Skin epidermis (tissue), 12 donors: ENCODE measurements around the gene INPP5J.
"Not testable (repeated sequence)": the region's sequence is repeated elsewhere in the genome, so short reads cannot be mapped to it uniquely, and the experiment has no call there.

Source experiments
- H3K27ac ChIP-seq, 21 experiments: fragments of 200-600 bp; sonication (generic) in 11 of 21; one replicate each; pipeline ENCODE4 v1.5.0; 2020; ENCODE audit warnings: mild to moderate bottlenecking in 3 of 21, inconsistent platforms in 2 of 21, moderate library complexity in 2 of 21
- H3K4me3 ChIP-seq, 7 experiments: fragments of 200-600 bp; sonication (generic) in 2 of 7; one replicate each; pipeline ENCODE4 v1.5.0; 2020; ENCODE audit warnings: inconsistent platforms in 2 of 7, mild to moderate bottlenecking in 2 of 7, moderate library complexity in 1 of 7

INPP5J gene

DNA sequence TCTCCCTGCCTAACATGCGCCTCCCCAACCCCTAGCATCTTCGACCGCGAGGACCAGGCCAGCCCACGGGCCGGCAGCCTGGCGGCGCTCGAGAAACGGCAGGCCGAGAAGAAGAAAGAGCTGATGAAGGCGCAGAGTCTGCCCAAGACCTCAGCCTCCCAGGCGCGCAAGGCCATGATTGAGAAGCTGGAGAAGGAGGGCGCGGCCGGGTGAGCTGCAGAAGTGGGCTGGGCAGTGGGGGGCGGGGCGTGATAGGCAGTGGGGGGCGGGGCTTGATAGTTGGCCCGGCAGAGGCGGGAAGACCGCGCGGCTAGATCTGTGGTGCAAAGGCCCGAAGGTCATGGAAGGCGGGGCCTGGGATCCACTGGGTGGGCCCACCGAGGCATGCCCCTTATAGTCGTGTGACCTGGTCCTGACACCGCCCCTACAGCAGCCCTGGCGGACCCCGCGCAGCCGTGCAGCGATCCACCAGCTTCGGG, 24.1 kb upstream of the INPP5J start:
- Histone ChIP-seq H3K4me3 (no peak overlapping the region), H3K27ac (peak overlapping the region in 1 of 21 experiments; percentile 30)

DNA sequence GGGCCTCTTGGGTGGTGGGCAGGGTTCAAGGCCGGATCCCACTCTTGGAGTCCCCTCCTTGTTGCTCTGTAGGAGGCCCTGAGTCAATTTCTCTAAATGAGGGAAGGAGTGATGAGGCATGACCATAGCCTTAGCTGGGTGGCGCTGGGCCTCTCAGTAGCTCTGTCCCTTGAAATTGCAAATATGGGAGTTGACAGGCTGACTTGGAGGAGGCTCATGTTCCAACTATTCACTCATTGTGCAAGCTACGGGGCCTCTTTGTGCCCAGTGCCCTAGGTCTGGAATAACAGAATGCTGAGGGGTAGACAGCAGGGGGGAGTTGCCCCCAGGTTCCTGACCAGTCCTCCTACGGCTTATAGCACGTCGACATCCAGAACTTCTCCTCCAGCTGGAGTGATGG, 23.4 kb upstream of the INPP5J start:
- Histone ChIP-seq H3K27ac (peak overlapping the region in 1 of 21 experiments; percentile 30), H3K4me3 (no peak overlapping the region)

DNA sequence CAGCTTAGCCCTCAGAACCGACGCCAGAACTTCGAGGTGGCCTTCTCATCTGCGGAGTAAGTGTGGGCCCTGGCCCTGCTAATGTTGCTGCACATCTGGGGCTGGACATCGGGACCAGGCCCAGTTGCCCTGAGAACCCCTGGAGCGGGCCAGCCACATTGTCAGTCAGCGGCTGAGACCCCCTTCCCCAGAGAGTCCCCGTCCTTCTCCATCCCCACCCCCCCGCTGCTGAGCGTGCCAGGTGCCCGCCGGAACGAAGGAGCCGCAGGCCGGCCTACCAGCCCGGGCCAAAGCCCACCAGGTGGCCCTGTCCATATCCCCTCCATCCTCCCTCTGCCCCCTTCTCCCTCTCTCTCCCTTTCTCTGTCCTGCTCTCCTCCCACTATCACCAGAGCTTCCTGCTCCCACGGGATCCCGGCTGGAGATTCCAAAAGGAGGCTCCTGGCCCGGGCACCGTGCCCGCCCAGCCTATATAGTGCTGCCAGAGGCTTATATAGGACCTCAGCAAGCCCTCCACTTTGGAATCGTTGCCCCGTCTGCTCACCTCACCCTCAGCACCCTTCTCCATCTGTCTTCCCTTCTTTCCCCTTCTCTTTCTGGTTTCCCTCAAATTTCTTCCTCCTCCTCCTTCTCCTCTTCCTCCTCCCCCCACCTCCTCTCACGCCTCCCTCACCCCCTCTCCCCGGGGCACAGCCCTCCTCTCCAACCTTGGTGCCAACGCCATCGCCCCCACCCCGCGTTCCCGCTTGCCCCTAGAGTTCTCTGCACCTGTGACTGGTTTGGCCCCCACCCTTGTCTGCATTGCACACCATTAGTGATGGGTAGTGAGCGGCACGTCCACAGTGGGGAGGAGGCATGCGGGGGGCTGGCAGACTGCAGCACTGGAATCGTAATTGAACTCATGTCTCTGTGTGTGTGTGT, 22.7 kb upstream of the INPP5J start:
- no peak overlapping the region for H3K27ac ChIP-seq

DNA sequence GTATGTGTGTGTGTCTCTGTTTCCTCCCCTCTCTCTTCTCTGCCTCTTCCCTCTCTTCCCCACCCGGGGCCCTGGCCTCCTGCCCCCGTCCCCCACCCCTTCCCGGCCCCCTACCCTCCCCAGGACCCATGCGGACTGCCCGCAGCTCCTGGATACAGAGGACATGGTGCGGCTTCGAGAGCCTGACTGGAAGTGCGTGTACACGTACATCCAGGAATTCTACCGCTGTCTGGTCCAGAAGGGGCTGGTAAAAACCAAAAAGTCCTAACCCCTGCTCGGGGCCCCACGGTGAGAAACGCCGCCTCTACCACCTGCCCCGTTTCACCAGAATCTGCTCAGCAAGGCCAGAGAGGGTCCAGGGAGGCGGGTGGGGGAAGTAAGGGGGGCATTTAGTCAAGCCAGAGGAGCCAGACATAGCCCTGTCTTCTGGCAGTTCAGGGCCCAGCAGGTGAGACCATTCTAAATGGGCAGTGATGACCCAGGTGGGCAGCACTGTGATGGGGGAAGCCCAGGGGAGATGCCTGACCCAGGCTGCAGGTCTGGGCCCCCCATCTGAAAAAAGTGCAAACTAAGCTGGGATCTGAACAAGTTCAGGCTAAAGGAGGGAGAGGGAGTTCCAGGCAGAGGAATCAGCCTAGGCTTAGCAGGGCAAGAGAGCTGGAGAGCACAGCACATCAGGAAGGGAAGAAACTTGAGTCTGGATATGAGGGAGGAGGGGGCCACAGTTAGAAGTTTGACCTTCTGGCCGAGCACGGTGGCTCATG, 21.8 kb upstream of the INPP5J start:
- H3K27ac ChIP-seq = no peak overlapping the region

More for the DNA sequence above, 22.7 kb upstream of the INPP5J start:
- no peak overlapping the region for H3K4me3 ChIP-seq

DNA sequence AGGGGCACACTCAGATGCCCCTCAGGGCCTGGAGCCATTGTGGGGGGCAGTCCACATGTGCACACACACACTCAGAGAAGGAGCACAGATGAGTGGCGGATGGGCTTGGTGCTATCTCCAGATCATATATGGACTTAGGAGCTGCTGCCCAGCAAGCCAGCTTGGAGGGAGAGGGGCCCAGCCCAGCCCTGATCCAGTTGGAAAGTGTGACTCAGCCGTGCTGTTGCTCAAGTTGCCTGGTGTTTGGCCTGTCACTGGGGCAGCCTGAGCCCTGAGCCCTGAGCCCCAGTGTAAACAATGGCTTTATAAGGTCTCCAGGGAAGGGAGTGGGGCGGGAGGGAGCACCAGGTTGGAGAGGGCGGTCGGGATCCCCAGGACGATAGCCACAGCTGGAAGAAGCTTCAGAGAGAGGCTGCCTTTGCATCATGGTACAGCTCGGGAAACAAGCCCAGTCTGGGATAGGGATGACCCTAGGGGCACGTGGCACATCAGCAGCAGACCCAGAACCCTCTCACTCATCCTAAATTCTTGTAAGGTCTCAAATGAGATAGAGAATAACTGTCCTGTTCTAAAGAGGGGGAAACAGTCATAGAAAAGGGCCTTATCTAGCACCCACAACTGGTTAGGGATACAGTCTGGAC, 20.2 kb upstream of the INPP5J start:
- Histone ChIP-seq H3K27ac (peak overlapping the region in 18 of 21 experiments; percentile 0 to 69 (median 34)), H3K4me3 (no peak overlapping the region)

More for the DNA sequence above, 21.8 kb upstream of the INPP5J start:
- no peak overlapping the region for H3K4me3 ChIP-seq

DNA sequence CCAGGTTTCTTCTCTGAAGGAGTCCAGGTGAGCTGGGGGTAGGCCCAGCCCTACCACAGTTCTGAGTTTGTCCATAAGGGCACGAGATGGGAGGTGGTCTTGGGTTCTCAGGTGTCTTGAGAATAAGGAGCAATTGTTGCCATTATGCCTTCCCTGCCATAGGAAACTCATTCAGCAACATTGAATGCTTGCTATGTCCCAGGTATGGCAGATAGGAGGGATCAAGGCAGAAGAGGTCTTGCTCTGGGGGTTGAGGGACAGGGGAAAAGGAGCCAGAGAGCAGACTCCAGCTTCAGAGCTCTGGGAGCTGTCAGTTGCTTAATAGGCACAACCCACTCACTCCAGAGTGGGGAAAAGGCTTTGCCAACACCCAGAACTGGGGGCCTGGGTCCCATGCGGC, 19.7 kb upstream of the INPP5J start:
- peak overlapping the region in 12 of 21 experiments; percentile 0 to 69 (median 34) for H3K27ac ChIP-seq
- no peak overlapping the region for H3K4me3 ChIP-seq

DNA sequence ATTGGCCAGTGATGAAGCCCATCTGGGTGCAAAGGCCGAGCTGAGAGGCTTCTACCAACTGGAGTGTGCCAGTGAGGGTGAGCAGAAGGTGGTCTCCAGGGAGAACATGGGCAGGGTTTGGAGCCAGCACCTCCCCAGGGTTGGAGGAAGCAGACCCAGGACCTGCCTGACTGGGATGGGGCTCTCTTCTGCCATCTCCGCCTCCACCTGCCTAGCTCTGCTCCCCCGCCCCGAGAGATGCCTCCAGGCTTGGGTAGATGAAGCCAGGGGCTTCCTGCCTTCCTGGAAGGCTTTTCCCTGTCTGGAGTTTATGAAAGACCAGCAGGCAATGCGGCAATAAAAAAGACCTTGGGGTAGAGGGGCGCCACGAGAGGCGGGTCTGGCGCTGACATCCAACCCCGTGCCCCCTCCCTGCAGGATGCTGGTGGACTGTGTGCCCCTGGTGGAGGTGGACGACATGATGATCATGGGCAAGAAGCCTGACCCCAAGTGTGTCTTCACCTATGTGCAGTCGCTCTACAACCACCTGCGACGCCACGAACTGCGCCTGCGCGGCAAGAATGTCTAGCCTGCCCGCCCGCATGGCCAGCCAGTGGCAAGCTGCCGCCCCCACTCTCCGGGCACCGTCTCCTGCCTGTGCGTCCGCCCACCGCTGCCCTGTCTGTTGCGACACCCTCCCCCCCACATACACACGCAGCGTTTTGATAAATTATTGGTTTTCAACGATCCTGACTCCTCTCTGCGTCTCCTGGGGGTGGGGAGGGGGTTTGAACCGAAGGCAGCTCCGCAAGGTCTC, 18.7 kb upstream of the INPP5J start:
- Histone ChIP-seq H3K27ac (peak overlapping the region in 1 of 21 experiments; percentile 37), H3K4me3 (no peak overlapping the region)

DNA sequence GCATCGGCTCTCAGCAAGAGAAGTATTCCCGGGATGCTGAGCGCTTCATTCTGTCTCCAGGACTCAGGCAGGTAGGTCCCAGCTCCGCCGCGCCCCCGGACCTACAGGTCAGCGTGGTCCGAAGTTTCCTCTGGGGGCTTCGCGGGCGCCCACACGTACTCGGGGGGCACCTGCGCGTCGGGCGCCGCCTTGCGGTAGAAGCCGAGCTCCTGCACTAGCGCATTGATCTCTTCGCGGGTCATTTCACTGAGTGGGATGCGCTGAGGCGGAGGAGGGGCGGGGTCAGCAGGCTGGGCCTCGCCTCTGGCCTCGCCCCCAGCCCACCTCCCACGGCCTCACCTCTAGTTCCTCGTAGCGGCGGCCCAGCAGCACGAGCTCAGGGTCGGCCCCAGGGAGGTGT, 17.9 kb upstream of the INPP5J start:
- Histone ChIP-seq H3K4me3 (no peak overlapping the region), H3K27ac (peak overlapping the region in 2 of 21 experiments; percentile 17 to 92)

DNA sequence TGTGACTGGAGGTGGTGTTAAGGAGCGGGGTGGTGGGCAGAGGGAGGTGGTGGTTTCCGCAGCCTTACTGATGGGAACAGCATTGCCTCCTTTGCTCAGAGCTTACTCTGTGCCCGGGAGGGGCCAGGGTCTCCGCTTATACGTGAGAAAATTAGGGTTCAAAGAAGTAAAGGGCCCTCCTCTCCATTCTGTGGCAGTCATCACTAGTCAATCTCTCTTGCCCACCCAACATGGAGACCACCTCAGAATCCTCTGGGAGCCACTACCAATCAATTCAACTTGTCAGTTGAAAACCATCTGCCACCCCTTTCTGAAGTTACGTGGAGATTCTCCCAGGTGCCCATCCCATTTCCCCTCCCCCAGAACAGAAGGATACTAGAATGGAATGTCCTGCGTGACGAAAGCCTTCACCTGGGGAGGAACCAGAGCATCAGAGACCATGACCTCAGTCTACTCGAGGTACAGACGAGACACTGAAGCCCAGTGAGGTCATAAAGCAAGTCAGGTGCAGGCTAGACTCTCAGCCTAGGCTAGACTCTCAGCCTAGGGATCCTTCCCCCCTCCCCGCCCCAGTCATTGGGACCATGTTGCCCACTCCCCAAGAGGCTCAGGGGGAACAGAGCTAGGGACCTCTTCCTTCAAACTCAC, 17.4 kb upstream of the INPP5J start:
- peak overlapping the region in 10 of 21 experiments; percentile 14 to 95 (median 88) for H3K27ac ChIP-seq

DNA sequence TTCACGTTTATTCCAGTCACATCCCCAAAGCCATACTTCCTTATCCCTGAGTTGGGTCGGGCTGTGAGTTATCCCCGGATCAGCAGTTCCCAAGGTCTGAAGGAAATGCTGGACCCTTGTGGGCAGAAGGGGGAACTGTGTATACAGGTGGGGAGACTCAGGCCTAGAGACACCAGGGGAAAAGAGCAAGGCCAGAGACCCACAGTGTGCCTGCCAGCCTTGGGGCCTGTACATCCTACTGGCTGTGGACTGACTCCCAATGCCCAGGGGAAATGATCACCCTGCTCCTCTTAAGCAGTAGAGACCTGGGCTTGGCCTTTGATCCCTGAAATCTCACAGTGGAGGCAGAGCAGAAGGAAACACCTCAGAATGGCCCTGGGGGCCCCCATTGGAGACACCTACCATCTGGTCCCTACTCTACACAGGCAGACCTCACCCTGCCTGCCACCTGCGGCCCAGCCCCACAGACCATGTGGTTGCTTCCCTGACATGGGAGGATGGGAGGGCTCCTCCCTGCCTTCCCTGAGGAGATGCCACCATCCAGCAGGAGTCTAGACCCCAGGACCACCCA, 16.7 kb upstream of the INPP5J start:
- peak overlapping the region; percentile 41 to 83 (median 59) for H3K4me3 ChIP-seq

More for the DNA sequence above, 17.4 kb upstream of the INPP5J start:
- H3K4me3 ChIP-seq = no peak overlapping the region

DNA sequence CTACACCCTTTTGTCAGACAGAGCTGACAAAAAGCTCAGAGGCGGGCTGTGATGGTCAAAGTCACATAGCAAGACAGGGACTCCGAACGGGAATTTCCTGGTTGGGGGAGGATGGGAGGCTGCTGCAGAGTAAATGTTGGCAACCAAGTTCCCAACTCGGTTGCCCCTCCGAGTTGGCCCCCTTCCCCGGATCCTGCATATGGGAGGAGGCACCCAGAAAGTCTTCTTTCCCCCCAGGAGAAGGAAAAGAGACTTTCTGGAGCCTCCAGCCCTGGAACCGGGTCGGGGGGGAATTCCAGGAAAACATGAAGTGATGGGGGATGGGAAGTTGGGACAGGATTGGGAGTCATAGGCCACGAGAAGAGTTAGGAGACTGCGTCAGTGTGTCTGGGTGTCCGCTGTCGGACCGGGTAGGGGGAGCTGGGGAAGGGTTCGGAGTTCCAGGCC, 16.0 kb upstream of the INPP5J start:
- Histone ChIP-seq H3K4me3 (peak overlapping the region; percentile 41 to 83 (median 59)), H3K27ac (peak overlapping the region; percentile 76 to 97 (median 87))

More for the DNA sequence above, 16.7 kb upstream of the INPP5J start:
- peak overlapping the region in 18 of 21 experiments; percentile 14 to 97 (median 88) for H3K27ac ChIP-seq

DNA sequence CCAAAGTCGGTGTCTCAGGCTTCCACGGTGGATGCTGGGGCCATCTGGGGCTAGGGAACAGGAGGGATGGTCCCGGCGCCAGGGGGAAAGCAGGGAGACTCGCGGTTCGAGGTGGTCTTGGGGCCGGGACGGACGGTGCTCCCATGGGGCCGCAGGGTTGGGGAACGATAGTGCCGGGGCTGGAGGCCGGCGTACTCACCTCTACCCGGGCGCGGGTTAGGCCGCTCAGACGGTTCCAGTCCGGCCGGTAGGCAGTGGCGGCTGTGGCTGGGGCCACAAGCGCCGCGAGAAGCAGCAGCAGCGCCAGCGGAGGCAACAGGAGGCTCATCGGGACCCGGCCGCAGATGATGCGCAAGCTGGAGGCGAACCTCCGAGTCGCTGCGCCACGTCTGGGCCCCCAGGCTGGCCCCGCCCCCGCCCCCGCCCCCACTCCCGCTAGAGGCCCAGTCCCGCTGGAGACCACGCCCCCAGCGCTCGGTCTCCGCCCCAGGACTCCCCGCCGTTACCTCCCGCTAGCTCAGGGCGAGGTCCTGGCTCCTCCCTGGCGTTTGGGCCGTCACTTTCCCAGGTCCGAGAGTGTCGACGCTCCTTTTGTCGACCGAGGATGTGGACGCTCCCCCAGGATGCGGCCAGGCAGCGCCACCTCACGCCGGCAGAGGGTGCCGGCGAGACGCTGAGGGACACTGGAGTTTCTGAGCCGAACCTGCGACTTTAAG, 15.4 kb upstream of the INPP5J start, which contains the start of gene SELENOM:
Gene SELENOM, minus strand, starts transcription at position 391 of the 716 bp plus-strand sequence. Its CDS starts 63 bp downstream, at position 328.
- H3K27ac ChIP-seq = peak within 1 kb of the TSS; percentile 76 to 97 (median 87)

DNA sequence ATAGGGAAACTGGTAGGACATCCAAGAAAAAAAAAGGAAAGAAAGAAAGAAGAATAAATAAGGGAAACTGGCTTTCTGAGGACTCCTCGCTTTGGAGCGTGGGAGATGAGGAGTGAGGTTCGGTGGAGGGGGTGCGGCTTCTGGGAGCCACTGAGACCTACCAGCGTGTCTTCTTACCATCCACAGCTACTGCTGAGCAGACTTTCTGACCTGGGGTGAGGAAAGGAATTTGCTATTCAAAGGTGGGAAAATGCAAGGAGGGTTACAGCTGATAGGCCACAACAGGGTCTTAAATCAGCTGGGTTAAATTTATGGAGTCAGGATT, 14.9 kb upstream of the INPP5J start:
- peak overlapping the region; percentile 41 to 83 (median 59) for H3K4me3 ChIP-seq
- H3K27ac ChIP-seq = peak overlapping the region in 16 of 21 experiments; percentile 0 to 97 (median 74)

More for the DNA sequence above, 15.4 kb upstream of the INPP5J start, which contains the start of gene SELENOM:
- H3K4me3 ChIP-seq = peak within 1 kb of the TSS; percentile 41 to 83 (median 59)

DNA sequence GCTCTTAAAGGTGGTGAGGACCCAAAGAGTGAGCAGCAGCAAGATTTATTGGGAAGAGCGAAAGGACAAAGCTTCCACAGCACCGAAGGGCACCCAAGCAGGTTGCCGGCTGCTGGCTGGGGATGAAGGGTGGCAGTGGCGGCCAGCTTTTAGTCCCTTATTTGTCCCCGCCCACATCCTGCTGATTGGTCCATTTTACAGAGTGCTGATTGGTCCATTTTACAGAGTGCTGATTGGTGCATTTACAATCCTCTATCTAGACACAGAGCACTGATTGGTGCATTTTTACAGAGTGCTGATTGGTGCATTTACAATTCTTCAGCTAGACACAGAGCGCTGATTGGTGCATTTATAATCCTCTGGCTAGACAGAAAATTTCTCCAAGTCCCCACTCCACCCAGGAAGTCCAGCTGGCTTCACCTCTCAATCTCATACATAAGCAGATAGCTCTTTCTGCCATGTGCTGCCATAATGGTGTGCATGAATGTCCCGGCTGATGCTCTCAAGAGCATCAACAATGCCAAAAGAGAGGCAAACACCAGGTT, 10.1 kb upstream of the INPP5J start:
- not testable (repeated sequence) for H3K4me3 ChIP-seq, H3K27ac ChIP-seq

DNA sequence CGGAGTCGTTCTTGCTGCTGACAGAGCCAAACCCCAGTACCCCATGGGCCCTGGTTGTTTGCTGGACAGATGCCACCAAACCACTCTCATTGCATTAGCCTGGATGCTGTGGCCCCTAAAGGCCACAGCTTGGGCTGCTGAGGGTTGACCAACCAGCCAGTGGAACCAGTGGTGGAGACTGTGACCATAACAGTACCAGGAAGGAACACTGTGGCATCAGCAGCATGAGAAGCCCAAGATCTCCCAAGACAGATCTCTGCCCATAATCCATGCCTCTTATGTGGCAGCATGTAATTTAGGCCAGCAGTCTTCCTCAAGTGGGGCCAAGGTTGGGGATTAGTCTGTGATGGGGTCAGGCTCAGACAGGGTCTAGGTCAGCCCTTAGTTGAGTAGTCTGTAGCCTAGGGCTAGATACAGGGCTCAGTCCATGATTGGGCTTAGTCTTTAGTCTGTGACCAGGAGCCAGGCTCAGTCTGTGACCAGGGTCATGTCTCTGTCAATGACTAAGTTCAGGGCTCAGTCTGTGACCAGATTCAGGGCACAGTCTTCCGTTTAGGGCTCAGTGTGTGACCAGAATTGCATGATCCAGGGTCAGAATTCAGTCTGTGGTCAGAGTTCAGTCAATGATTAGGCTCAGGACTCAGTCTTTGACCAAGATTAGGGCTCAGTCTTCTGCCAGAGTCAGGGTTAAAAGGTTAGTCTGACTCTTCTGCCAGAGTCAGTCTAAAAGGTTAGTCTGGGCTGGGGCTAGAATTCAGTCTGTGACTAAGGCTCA, 4.5 kb upstream of the INPP5J start:
- H3K27ac ChIP-seq = no peak overlapping the region
- no peak overlapping the region for H3K4me3 ChIP-seq

DNA sequence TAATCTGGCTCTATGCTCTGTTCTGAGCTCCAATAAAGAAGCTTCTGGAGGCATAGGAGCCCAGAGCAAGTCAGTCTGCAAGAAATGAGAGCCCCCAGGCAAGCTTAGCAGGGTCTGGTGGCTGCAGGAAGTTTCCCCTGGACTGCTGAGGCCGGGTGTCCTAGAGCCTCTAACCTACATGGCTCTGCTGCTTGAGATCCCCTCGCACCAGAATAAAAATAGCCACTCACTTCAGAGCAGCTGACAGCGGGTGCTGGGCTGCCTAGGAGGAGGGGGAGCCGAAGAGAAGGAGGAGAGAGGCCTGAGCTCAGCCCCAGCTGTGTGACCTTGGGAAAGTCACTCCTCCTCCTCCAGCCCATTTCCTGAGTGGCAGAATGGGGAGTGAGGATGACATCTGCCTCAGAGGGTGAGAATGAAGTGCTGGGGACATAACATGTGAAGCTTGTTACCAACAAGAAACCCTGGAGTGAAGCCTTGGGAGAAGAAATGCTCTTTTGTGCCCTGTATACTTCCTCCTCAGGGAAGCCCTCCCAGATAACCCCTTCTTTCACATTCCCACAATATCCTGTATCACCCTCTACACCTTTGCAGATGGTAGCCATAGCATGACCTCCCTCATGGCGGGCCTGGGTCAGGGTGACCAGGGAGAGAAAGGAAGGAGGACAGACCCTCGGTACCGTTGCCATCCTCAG, 3.6 kb upstream of the INPP5J start:
- no peak overlapping the region for H3K4me3 ChIP-seq
- no peak overlapping the region for H3K27ac ChIP-seq
